ENCODE measurements around the gene IBSP. TPM values are rescaled to one million over a fixed set of nuclear protein-coding genes. Genes with fewer than 3 reads are reported as not detected.

IBSP gene
- total RNA-seq, 1 experiment from 2014 or later = not detected

Other genes with a start within 250 kb of the IBSP start
- gene DSPP, start 191.0 kb upstream of the IBSP start, total RNA-seq (2014; rRNA removed; shearing (Covaris generic); ENCODE audit: low replicate concordance) = not detected in 2 replicates
- not detected in 2 replicates for gene DMP1, start 149.3 kb upstream of the IBSP start, total RNA-seq (2014; rRNA removed; shearing (Covaris generic); ENCODE audit: low replicate concordance)
- gene MEPE, start 33.4 kb downstream of the IBSP start, total RNA-seq (2014; rRNA removed; shearing (Covaris generic); ENCODE audit: low replicate concordance) = not detected in 2 replicates
- 7,203 and 7,403 TPM in 2 replicates for gene SPP1, start 176.2 kb downstream of the IBSP start, total RNA-seq (2014; rRNA removed; shearing (Covaris generic); ENCODE audit: low replicate concordance)
- gene PKD2, start 208.1 kb downstream of the IBSP start, total RNA-seq (2014; rRNA removed; shearing (Covaris generic); ENCODE audit: low replicate concordance) = 16.6 and 38.8 TPM in 2 replicates

Measured in Caki2 (cell line).